ENCODE measurements around the gene ARAP1.

The ARAP1 gene

DNA sequence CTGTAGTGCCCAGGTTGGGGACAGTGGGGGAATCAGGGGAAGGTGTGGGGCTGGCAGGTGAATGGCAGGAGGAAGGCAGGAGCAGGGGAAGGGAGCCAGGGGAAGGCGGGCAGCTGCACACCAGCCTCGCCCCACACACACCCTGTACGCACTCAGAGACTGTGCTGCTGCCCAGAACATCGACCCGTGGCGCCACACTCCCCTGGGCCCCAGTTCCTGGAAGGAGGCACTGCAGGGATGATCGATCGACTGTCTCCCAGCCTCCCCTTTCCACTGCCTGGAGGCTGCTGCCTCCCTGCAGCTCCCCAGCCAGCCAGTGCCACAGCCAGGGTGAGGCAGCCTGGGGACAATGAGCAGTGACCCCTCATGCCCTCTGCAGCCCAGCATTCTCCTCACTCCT is 97.2 kb downstream of the ARAP1 start:
- H3K4me3 ChIP-seq (ENCODE audit: low read length): no peak overlapping the region
- no peaks in the 10 kb centered on the region for H3K27me3 ChIP-seq (ENCODE audit: insufficient read depth, low read length)
- no peaks in the 10 kb centered on the region for H3K36me3 ChIP-seq (ENCODE audit: insufficient read depth, low read depth, low read length)
- no peak overlapping the region for H3K9ac ChIP-seq (ENCODE audit: low read depth, low read length)
- peaks cover 3% of the 10 kb centered on the region; the same call in 1 of the 2 replicates for H3K4me1 ChIP-seq (ENCODE audit: insufficient read depth, low read length)
- no peak overlapping the region for H3K27ac ChIP-seq (ENCODE audit: low read length)
- no peaks in the 10 kb centered on the region for H3K9me3 ChIP-seq (ENCODE audit: insufficient read depth, low read depth, low read length)

DNA sequence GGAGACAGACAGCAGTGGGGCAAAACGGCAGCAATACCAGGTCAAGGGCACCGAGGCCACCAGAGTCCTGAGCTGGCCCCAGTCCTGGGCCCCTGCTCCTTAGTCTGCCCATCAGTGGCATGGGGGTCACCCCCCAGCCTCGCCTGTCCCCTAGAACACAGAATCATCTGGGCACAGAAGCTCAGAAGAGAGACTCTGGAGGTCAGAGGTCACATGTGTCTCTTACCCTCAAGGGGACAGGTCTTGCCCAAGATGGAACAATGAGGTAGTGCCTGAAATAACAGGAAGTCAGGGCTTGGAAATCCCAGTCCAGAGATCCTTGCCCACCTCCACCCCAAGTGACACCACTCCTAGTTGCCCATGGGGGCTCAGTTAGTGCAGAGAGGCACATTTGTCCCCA is 98.6 kb downstream of the ARAP1 start:
- Histone ChIP-seq H3K27ac (ENCODE audit: low read length) (no peak overlapping the region), H3K4me3 (ENCODE audit: low read length) (no peak overlapping the region), H3K9me3 (ENCODE audit: insufficient read depth, low read depth, low read length) (no peaks in the 10 kb centered on the region), H3K4me1 (ENCODE audit: insufficient read depth, low read length) (peaks cover 3% of the 10 kb centered on the region; the same call in 1 of the 2 replicates), H3K36me3 (ENCODE audit: insufficient read depth, low read depth, low read length) (no peaks in the 10 kb centered on the region), H3K9ac (ENCODE audit: low read depth, low read length) (no peak overlapping the region), H3K27me3 (ENCODE audit: insufficient read depth, low read length) (no peaks in the 10 kb centered on the region)

DNA sequence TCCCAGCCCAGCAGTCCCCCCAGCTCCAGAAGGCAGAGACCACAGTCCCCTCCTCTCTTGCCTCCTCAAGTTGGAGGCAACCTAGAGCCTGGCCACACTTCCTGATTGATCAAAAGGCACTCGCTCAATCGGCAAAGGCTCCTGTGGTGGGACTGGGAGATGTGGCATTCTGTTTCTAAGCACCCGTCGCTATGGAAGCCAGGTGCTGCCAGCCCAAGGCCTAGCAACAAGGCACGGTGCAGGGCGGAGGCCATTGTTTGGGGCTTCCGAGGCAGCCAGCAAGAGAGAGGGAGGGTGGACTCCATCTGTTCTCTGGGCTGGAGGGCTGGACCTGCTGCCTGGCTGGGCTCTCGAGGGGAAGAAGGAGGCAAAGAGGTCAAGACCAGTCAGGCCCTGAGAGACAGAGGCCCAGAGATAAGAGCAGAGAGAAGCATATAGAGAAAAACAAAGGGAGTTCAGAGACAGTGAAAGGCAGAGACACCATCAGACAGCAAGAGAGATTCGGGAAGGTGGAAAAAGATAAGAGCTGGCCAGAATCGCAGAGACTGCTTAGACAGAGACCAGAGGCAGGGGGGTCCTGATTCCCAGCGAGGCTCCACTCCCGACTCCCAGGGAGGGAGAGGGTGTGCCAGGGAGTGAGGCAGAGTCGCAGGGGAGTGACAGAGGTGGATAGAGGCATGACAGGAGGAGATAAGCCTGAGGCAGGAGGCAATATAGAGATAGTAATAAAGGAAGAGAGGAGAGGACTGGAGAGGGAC is 99.2 kb downstream of the ARAP1 start:
- H3K4me3 ChIP-seq (ENCODE audit: low read length): no peak overlapping the region
- no peaks in the 10 kb centered on the region for H3K36me3 ChIP-seq (ENCODE audit: insufficient read depth, low read depth, low read length)
- no peak overlapping the region for H3K9ac ChIP-seq (ENCODE audit: low read depth, low read length)
- H3K27me3 ChIP-seq (ENCODE audit: insufficient read depth, low read length): no peaks in the 10 kb centered on the region
- peaks cover 3% of the 10 kb centered on the region; the same call in 1 of the 2 replicates for H3K4me1 ChIP-seq (ENCODE audit: insufficient read depth, low read length)
- H3K9me3 ChIP-seq (ENCODE audit: insufficient read depth, low read depth, low read length): no peaks in the 10 kb centered on the region
- no peak overlapping the region for H3K27ac ChIP-seq (ENCODE audit: low read length)

DNA sequence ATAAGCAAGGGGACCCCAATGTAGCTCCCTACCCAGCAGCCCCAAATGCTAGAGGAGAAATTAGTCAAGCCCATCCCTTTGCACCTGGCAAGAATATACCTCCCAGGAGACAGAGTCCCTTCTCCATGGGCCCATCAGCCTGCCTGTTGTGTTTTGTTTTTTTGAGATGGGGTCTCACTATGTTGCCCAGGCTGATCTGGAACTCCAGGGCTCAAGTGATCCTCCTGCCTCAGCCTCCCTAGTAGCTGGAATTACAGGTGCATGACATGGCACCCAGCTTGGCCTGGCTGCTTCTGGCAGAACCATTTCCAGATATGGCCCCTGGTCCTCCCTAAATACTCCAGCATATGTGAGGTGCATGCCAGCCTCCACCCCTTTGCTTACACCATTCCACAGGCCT is 100.1 kb downstream of the ARAP1 start:
- no peak overlapping the region for H3K9ac ChIP-seq (ENCODE audit: low read depth, low read length)
- no peaks in the 10 kb centered on the region for H3K27me3 ChIP-seq (ENCODE audit: insufficient read depth, low read length)
- H3K4me3 ChIP-seq (ENCODE audit: low read length): no peak overlapping the region
- H3K27ac ChIP-seq (ENCODE audit: low read length): no peak overlapping the region
- H3K9me3 ChIP-seq (ENCODE audit: insufficient read depth, low read depth, low read length): no peaks in the 10 kb centered on the region
- H3K36me3 ChIP-seq (ENCODE audit: insufficient read depth, low read depth, low read length): no peaks in the 10 kb centered on the region
- peaks cover 3% of the 10 kb centered on the region; the same call in 1 of the 2 replicates for H3K4me1 ChIP-seq (ENCODE audit: insufficient read depth, low read length)

DNA sequence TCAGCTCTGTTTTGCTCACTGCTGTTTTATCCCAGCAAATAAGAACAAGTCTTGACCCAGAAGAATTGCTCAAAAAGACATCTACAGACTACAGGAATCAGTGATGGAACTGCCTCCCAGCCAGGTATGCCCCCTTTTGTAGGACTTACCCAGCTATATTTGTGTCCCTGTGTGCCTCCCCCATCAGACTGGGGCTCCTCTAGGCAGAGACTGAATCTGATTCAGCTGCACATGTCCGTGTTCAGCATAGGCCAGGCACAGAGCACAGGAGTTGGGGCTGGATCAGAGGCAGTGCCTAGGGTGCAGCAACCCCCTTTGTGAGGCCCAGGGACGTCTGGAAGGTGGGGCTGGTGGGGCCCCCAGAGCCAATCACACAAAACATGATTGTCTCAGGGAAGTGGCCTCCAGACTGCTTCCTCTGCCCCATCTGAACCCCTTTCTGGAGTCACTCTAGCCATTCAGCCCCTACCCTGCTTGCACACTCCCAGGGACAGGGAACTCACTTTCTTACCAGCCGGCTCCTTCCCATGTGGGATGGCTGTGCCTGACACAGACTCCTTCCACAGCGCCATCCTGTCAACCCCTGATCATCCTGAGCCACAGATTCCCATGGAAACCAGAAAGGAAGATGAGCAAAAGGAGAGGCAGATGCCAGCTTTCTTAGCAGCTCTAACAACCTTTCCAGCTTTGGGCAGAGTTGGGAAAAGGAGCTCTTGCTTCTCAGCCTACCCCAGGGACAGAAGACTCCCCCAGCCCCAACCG is 102.8 kb downstream of the ARAP1 start:
- Histone ChIP-seq H3K36me3 (ENCODE audit: insufficient read depth, low read depth, low read length) (no peaks in the 10 kb centered on the region), H3K4me1 (ENCODE audit: insufficient read depth, low read length) (peaks cover 3% of the 10 kb centered on the region; the same call in 1 of the 2 replicates), H3K27ac (ENCODE audit: low read length) (no peak overlapping the region), H3K4me3 (ENCODE audit: low read length) (no peak overlapping the region), H3K9me3 (ENCODE audit: insufficient read depth, low read depth, low read length) (no peaks in the 10 kb centered on the region), H3K9ac (ENCODE audit: low read depth, low read length) (no peak overlapping the region), H3K27me3 (ENCODE audit: insufficient read depth, low read length) (peaks cover under 1% of the 10 kb centered on the region; the same call in 1 of the 2 replicates)

DNA sequence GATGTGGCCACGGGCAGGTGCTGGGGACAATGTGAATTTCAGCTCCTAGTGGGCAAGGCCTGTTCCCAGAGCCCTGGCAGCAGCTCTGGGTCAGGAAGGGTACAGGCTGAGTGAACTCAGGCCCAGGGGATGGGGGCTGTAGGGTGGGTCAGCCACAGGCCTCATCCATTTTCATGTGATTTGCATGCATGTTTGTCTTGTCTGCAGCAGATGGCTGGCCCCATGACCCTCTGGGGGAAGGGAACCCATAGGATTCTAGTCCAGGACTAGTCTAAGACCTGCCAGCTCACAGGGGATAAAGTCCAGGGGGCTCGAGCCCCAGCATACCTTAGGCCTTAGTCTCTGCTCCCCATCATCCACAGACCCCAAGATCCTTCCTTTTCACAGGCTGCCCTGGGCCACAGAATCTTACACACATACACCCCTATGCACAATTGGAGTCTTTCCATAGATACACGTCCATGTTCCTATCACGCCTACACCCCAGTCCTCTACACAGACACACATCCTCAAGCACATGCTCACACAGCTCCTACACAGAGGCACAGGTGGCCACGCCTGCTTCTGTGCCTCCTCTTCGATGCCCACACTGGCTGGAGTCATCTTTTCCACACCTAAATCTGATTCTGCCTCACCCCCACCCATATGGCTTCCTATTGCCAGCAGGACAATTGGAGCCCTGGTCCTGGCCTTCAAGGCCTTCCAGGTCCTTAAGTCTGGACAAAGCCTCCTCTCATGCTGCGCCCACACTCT is 103.6 kb downstream of the ARAP1 start:
- Histone ChIP-seq H3K4me3 (ENCODE audit: low read length) (no peak overlapping the region), H3K9ac (ENCODE audit: low read depth, low read length) (no peak overlapping the region), H3K9me3 (ENCODE audit: insufficient read depth, low read depth, low read length) (no peaks in the 10 kb centered on the region), H3K4me1 (ENCODE audit: insufficient read depth, low read length) (peaks cover 3% of the 10 kb centered on the region; the same call in 1 of the 2 replicates), H3K36me3 (ENCODE audit: insufficient read depth, low read depth, low read length) (no peaks in the 10 kb centered on the region), H3K27ac (ENCODE audit: low read length) (no peak overlapping the region), H3K27me3 (ENCODE audit: insufficient read depth, low read length) (peaks cover 9% of the 10 kb centered on the region)

DNA sequence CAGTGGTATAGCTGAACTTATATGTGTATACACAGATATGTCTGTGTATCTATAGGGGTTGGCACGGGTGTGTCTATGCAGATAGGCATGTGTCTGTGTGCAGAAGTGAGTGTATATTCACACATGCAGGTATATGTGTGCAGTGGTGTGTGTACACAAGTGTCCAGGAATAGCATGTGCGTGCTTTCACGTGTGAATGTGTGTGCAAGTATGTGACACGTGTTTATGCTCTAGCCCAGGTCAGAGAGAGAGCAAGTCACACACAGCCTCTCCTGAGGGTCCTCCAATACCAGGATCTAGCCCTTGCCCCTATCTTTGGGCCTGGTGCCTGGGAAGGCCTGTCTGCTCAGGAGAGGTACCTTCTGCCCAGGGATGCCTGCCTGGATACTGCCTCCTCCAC is 104.3 kb downstream of the ARAP1 start:
- Histone ChIP-seq H3K27me3 (ENCODE audit: insufficient read depth, low read length) (peaks cover 15% of the 10 kb centered on the region), H3K4me1 (ENCODE audit: insufficient read depth, low read length) (no peaks in the 10 kb centered on the region; the same call in 1 of the 2 replicates), H3K9ac (ENCODE audit: low read depth, low read length) (no peak overlapping the region), H3K4me3 (ENCODE audit: low read length) (no peak overlapping the region), H3K27ac (ENCODE audit: low read length) (no peak overlapping the region), H3K9me3 (ENCODE audit: insufficient read depth, low read depth, low read length) (no peaks in the 10 kb centered on the region), H3K36me3 (ENCODE audit: insufficient read depth, low read depth, low read length) (no peaks in the 10 kb centered on the region)

DNA sequence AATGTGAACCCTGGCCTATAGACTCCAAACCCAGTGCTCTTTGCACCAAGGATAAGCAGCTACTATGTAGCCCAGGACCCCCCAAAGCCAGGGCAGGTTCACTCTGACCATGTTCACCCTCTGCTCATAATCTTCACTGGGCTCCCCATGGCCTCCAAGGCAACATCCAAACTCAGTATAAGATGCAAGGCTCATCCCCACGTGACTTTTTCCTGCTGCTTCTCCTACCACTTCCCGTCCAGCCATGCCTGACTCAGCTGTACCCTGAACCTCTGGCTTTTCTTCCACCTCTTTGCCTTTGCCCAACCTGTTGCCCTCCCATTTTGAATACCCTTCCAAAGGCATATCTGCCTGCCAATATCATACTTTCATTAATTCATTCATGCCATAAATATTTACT is 105.7 kb downstream of the ARAP1 start:
- Histone ChIP-seq H3K9ac (ENCODE audit: low read depth, low read length) (no peak overlapping the region), H3K9me3 (ENCODE audit: insufficient read depth, low read depth, low read length) (no peaks in the 10 kb centered on the region), H3K27ac (ENCODE audit: low read length) (no peak overlapping the region), H3K27me3 (ENCODE audit: insufficient read depth, low read length) (peaks cover 27% of the 10 kb centered on the region), H3K4me1 (ENCODE audit: insufficient read depth, low read length) (no peaks in the 10 kb centered on the region), H3K4me3 (ENCODE audit: low read length) (no peak overlapping the region), H3K36me3 (ENCODE audit: insufficient read depth, low read depth, low read length) (no peaks in the 10 kb centered on the region)

DNA sequence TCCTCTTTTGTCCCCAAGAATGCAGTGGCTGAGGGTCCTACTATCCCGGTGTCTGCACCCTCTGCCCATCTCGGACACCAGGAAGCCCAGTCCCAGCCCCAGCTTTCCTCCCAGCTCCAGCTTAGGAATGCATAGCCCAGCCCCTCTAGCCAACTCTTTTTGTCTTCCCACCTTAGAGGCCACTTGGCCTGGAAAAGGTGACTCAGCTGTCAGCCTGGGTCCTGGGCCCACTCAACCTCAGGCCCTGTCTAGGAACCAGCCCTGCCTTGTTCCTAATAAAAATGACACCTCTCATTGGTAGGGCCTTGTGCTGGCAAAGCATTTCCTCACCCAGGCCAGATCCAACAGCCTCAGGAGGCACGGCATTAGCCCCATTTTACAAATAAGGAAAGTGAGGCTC is 106.2 kb downstream of the ARAP1 start:
- Histone ChIP-seq H3K27me3 (ENCODE audit: insufficient read depth, low read length) (peaks cover 32% of the 10 kb centered on the region), H3K9me3 (ENCODE audit: insufficient read depth, low read depth, low read length) (no peaks in the 10 kb centered on the region), H3K4me1 (ENCODE audit: insufficient read depth, low read length) (no peaks in the 10 kb centered on the region), H3K4me3 (ENCODE audit: low read length) (no peak overlapping the region), H3K36me3 (ENCODE audit: insufficient read depth, low read depth, low read length) (no peaks in the 10 kb centered on the region), H3K9ac (ENCODE audit: low read depth, low read length) (no peak overlapping the region), H3K27ac (ENCODE audit: low read length) (no peak overlapping the region)

DNA sequence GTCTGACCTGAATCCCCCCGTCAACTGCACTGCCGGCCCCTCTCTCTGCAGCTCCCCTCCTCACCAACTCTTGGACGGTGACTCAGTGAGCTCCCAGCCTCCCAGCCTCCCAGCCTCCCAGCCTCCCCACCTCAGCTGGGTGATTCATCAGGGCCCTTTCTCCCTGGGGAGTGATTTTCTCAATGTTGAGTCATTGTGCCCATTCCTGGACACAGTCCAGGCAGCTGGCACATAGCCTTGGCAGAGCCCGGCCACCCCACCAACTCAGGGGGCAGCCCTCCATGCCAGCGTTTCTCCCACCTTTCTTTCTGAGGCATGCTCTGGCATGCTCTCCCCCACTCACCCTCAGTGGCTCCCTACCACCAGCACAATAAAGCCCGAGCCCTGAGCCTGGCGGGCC is 108.7 kb downstream of the ARAP1 start:
- Histone ChIP-seq H3K27ac (ENCODE audit: low read length) (no peak overlapping the region), H3K36me3 (ENCODE audit: insufficient read depth, low read depth, low read length) (no peaks in the 10 kb centered on the region), H3K4me1 (ENCODE audit: insufficient read depth, low read length) (no peaks in the 10 kb centered on the region), H3K4me3 (ENCODE audit: low read length) (peak overlapping the region; percentile 59; the same call in 1 of the 2 replicates), H3K9ac (ENCODE audit: low read depth, low read length) (no peak overlapping the region), H3K9me3 (ENCODE audit: insufficient read depth, low read depth, low read length) (no peaks in the 10 kb centered on the region), H3K27me3 (ENCODE audit: insufficient read depth, low read length) (peaks cover 57% of the 10 kb centered on the region)

DNA sequence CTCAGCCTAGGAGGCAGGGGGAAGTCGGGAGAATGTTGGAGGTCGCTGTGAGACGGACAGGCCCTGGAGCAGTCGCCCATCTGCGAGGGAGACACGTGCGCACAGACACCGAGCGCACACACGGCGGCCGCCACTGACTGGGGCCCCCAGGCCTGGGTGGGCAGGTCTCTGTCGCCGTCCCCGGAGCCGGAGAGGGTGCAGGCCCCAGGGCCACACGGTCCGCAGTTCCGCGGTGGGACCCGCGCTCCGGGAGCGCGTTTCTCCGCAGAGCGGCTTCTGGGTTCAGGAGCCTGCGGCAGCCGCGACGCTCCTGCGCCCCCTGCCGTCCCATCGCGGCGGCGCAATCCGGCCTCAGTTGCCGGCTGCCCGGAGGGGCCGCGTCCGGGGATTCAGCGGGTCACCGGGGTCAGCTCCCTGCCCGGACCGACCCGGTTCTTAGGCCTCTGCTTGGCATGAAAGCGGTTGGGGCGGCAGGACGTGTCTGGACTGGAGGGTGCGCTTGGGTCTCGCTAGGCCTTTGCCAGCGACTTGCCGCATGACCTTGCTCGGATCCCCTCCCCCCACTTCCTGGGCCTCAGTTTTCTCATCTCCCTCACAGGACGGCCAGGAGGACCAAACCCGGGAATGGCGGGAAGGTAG is 109.2 kb downstream of the ARAP1 start:
- H3K9ac ChIP-seq (ENCODE audit: low read depth, low read length): no peak overlapping the region
- no peaks in the 10 kb centered on the region for H3K9me3 ChIP-seq (ENCODE audit: insufficient read depth, low read depth, low read length)

More for the DNA sequence above, 109.2 kb downstream of the ARAP1 start:
- Histone ChIP-seq H3K4me1 (ENCODE audit: insufficient read depth, low read length) (no peaks in the 10 kb centered on the region), H3K27me3 (ENCODE audit: insufficient read depth, low read length) (peaks cover 62% of the 10 kb centered on the region), H3K36me3 (ENCODE audit: insufficient read depth, low read depth, low read length) (no peaks in the 10 kb centered on the region), H3K27ac (ENCODE audit: low read length) (no peak overlapping the region), H3K4me3 (ENCODE audit: low read length) (peak overlapping the region; percentile 59)
